ENCODE measurements around the gene TMEM165. TPM values are rescaled to one million over a fixed set of nuclear protein-coding genes. Genes with fewer than 3 reads are reported as not detected.

TMEM165 gene
- total and polyA plus RNA-seq, 7 donors: 16.0 to 61.0 (median 29.1) TPM

GRCh38 chr4:55397520-55398321 lies 2.0 kb downstream of the TMEM165 start:
- no peak for TF ChIP-seq CTCF (IDR thresholded peaks at IDR 0.05)
- Histone ChIP-seq H3K4me1 (peaks cover 30% of the 10 kb centered on the region), H3K27me3 (ENCODE audit: insufficient read depth in 3 of 3, low read length in 2 of 3) (no peaks in the 10 kb centered on the region), H3K27ac (peak overlapping the region; percentile 95), H3K36me3 (ENCODE audit: insufficient read depth in 1 of 2, low read depth in 1 of 2) (peaks cover 0 to 11% of the 10 kb centered on the region in 2 donors), H3K4me3 (peak overlapping the region; percentile 92), H3K9me3 (no peaks in the 10 kb centered on the region)
- ATAC-seq: no peak
- 50 to 63% (median 56%) methylated on average over 15 of the region's 15 CpGs for WGBS, 3 donors
- intact Hi-C loops (cut with DNase I): loop anchor here (5.0 kb wide), 2 partner anchors 40 to 150 kb away; partner anchors contain the start of gene CLOCK (in 1 of the 2)
- no peak for DNase-seq

GRCh38 chr4:55398461-55398860 lies 2.7 kb downstream of the TMEM165 start:
- Histone ChIP-seq H3K27me3 (ENCODE audit: insufficient read depth in 3 of 3, low read length in 2 of 3) (no peaks in the 10 kb centered on the region), H3K9me3 (no peaks in the 10 kb centered on the region)
- no peak for ATAC-seq

GRCh38 chr4:55398966-55399365 lies 3.2 kb downstream of the TMEM165 start:
- intact Hi-C loops (cut with DNase I): loop anchor here (5.0 kb wide), 2 partner anchors 42 to 148 kb away; partner anchors contain the start of gene CLOCK (in 1 of the 2)
- Histone ChIP-seq H3K9me3 (no peaks in the 10 kb centered on the region), H3K36me3 (ENCODE audit: insufficient read depth in 1 of 2, low read depth in 1 of 2) (peaks cover 0 to 20% of the 10 kb centered on the region in 2 donors), H3K27ac (no peak overlapping the region), H3K4me1 (peaks cover 30% of the 10 kb centered on the region), H3K27me3 (ENCODE audit: insufficient read depth in 3 of 3, low read length in 2 of 3) (no peaks in the 10 kb centered on the region), H3K4me3 (peak overlapping the region; percentile 92)
- WGBS, 3 donors: 60 to 72% (median 68%) methylated on average over 3 of the region's 3 CpGs
- TF ChIP-seq CTCF (IDR thresholded peaks at IDR 0.05): no peak
- no peak for DNase-seq
- ATAC-seq: no peak

More at GRCh38 chr4:55398461-55398860, 2.7 kb downstream of the TMEM165 start:
- WGBS, 3 donors: 63 to 68% (median 63%) methylated on average over 1 of the region's 1 CpG
- DNase-seq: no peak
- TF ChIP-seq CTCF (IDR thresholded peaks at IDR 0.05): no peak
- intact Hi-C loops (cut with DNase I): loop anchor here (5.0 kb wide), 2 partner anchors 41 to 149 kb away; partner anchors contain the start of gene CLOCK (in 1 of the 2)
- Histone ChIP-seq H3K4me3 (peak overlapping the region; percentile 92), H3K36me3 (ENCODE audit: insufficient read depth in 1 of 2, low read depth in 1 of 2) (peaks cover 0 to 16% of the 10 kb centered on the region in 2 donors), H3K4me1 (peaks cover 30% of the 10 kb centered on the region), H3K27ac (peak overlapping the region; percentile 95)

- ATAC-seq (no peak), DNase-seq (no peak)
- H3K4me3 ChIP-seq: peak overlapping the region; percentile 92
- no peaks in the 10 kb centered on the region for H3K27me3 ChIP-seq (ENCODE audit: insufficient read depth in 3 of 3, low read length in 2 of 3)
- intact Hi-C loops (cut with DNase I): loop anchor here (5.0 kb wide), 2 partner anchors 42 to 148 kb away; partner anchors contain the start of gene CLOCK (in 1 of the 2)
- no peaks in the 10 kb centered on the region for H3K9me3 ChIP-seq
- TF ChIP-seq CTCF (IDR thresholded peaks at IDR 0.05): no peak
- H3K36me3 ChIP-seq (ENCODE audit: insufficient read depth in 1 of 2, low read depth in 1 of 2): peaks cover 0 to 26% of the 10 kb centered on the region in 2 donors
- H3K27ac ChIP-seq: no peak overlapping the region
- H3K4me1 ChIP-seq: peaks cover 30% of the 10 kb centered on the region
- WGBS, 3 donors: 82 to 89% (median 88%) methylated on average over 1 of the region's 1 CpG
Observed at GRCh38 chr4:55399581-55399980, 3.8 kb downstream of the TMEM165 start.

All from psoas muscle (tissue), 8 donors.